Left kidney (tissue), 8 donors: ENCODE results near the gene ACLY. TPM values are rescaled to one million over a fixed set of nuclear protein-coding genes. Genes with fewer than 3 reads are reported as not detected.

Experiments used
- DNase-seq: peaks from one replicate; pipeline ENCODE4 v3.0.0-alpha.2; 2013
- long read RNA-seq, 8 donors: transcript quantifications; one replicate each; lab custom pipeline, GENCODE V29; 2026
- polyA plus RNA-seq: library from polyadenylated mRNA; unstranded; fragments of 120-200 nt; gene quantifications from one replicate; pipeline ENCODE4 v1.2.1, GENCODE V29; 2013; ENCODE audit not compliant: insufficient read length

ACLY gene
- polyA plus RNA-seq: 86.0 TPM
- long read RNA-seq, donor 1, full-length matches to known transcripts: 2 of 2 reads
- long read RNA-seq, donor 1, partial matches to known transcripts: 0 of 2 reads
- long read RNA-seq, donor 1, other reads (novel, unspliced or antisense): 0 of 2 reads
- long read RNA-seq, donor 2, partial matches to known transcripts: 5 of 6 reads
- long read RNA-seq, donor 2, other reads (novel, unspliced or antisense): 0 of 6 reads
- long read RNA-seq, donor 3, full-length matches to known transcripts: 2 of 17 reads
- long read RNA-seq, donor 3, partial matches to known transcripts: 15 of 17 reads
- long read RNA-seq, donor 3, other reads (novel, unspliced or antisense): 0 of 17 reads
- long read RNA-seq, donor 4: 0 reads
- long read RNA-seq, donor 5, full-length matches to known transcripts: 1 of 1 reads
- long read RNA-seq, donor 5, partial matches to known transcripts: 0 of 1 reads
- long read RNA-seq, donor 5, other reads (novel, unspliced or antisense): 0 of 1 reads
- long read RNA-seq, donor 6, full-length matches to known transcripts: 1 of 1 reads
- long read RNA-seq, donor 6, partial matches to known transcripts: 0 of 1 reads
- long read RNA-seq, donor 6, other reads (novel, unspliced or antisense): 0 of 1 reads
- long read RNA-seq, donor 7, full-length matches to known transcripts: 3 of 10 reads
- long read RNA-seq, donor 7, partial matches to known transcripts: 7 of 10 reads
- long read RNA-seq, donor 7, other reads (novel, unspliced or antisense): 0 of 10 reads
- long read RNA-seq, donor 8: 0 reads

- DNase-seq: peak; percentile 97
Observed at GRCh38 chr17:41918314-41919164, at the start of gene ACLY. TSS of gene ACLY (minus strand) at chr17:41918951. CDS start at chr17:41913873, 5,078 bp downstream.

- no peak for DNase-seq
Observed at GRCh38 chr17:41967921-41968578, 49.3 kb upstream of the ACLY start.

- DNase-seq: no peak
Observed at GRCh38 chr17:41967141-41967920, 48.6 kb upstream of the ACLY start.

- peak; percentile 90 for DNase-seq
Observed at GRCh38 chr17:41966463-41967140, 47.9 kb upstream of the ACLY start, which contains the start of gene CNP. TSS of gene CNP (plus strand) at chr17:41966795. CDS start at chr17:41966885, 90 bp downstream.

- no peak for DNase-seq
Observed at GRCh38 chr17:41965694-41966462, 47.1 kb upstream of the ACLY start.

- DNase-seq: peak; percentile 66
Observed at GRCh38 chr17:41962768-41963434, 44.1 kb upstream of the ACLY start.

- DNase-seq: no peak
Observed at GRCh38 chr17:41962111-41962510, 43.4 kb upstream of the ACLY start.

- DNase-seq: no peak
Observed at GRCh38 chr17:41959336-41960095, 40.8 kb upstream of the ACLY start.

GRCh38 chr17:41959030-41959335, 40.2 kb upstream of the ACLY start:
- no peak for DNase-seq

GRCh38 chr17:41957869-41958439, 39.2 kb upstream of the ACLY start:
- DNase-seq: no peak

GRCh38 chr17:41957031-41957868, 38.5 kb upstream of the ACLY start:
- DNase-seq: no peak

GRCh38 chr17:41956522-41956921, 37.8 kb upstream of the ACLY start:
- no peak for DNase-seq

- DNase-seq: no peak
Observed at GRCh38 chr17:41948762-41949460, 30.2 kb upstream of the ACLY start.

GRCh38 chr17:41944943-41945342, 26.2 kb upstream of the ACLY start:
- DNase-seq: no peak

- no peak for DNase-seq
Observed at GRCh38 chr17:41943492-41943891, 24.7 kb upstream of the ACLY start.
